ENCODE results near the gene NAA35.

The NAA35 gene

DNA sequence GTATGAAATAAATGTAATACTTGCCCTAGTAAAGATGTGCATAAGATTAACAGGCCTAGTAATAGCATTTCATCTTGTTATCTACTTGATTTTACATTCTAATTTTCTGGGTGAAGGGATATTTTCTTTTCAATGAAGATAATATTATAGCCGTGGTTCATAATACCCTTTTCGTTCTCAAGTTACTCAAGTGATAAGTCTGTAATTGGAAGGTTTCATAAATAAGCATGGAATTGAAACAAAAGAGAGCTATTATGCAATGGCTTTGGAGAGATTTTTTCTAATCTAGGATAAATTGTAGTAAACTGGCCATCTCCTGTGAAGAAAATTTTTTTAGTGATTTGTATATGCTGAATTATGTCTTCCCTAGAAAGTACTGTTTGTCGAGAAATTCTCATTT is 19.0 kb downstream of the NAA35 start:
- in situ Hi-C loops (cut with HindIII; ENCODE audit: low pct_ligation_motif_present, low sequenced_read_pairs) = no loop called here
- H3K27me3 ChIP-seq (replicated peaks) = no peaks in the 10 kb centered on the region
- no peak for DNase-seq
- H3K36me3 ChIP-seq (replicated peaks) = peaks cover 10% of the 10 kb centered on the region
- no peak overlapping the region for H3K27ac ChIP-seq
- no peak overlapping the region for H3K4me3 ChIP-seq (ENCODE audit: low read depth, low read length)
- TF ChIP-seq CTCF (IDR thresholded peaks at IDR 0.05; ENCODE audit: low read depth, low read length, missing control alignments) = no peak

- no peak for DNase-seq
- no peak overlapping the region for H3K27ac ChIP-seq
- TF ChIP-seq CTCF (IDR thresholded peaks at IDR 0.05; ENCODE audit: low read depth, low read length, missing control alignments) = no peak
- in situ Hi-C loops (cut with HindIII; ENCODE audit: low pct_ligation_motif_present, low sequenced_read_pairs) = no loop called here
- H3K27me3 ChIP-seq (replicated peaks) = no peaks in the 10 kb centered on the region
- H3K4me3 ChIP-seq (ENCODE audit: low read depth, low read length) = no peak overlapping the region
- peaks cover 10% of the 10 kb centered on the region for H3K36me3 ChIP-seq (replicated peaks)
Measured at GRCh38 chr9:85960688-85961093, 19.7 kb downstream of the NAA35 start.

DNA sequence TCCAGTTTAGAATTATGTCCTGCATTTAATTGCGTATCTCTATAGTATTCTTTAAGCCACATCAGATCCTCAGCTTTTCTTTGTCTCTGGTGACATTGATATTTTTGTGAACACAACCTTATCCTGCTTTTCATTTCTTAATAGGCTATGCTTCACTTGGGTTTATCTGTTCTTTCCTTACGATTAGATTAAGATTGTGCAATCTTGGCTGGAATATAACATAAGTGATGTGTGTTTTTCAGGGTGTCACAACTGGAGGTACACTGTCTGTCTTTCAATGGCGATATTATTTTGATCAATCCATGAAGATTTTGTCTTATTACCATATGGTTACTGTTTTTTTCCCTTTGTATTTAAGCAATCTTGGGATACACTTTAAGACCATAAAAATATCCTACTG is 23.6 kb downstream of the NAA35 start:
- Histone ChIP-seq H3K27me3 (replicated peaks) (no peaks in the 10 kb centered on the region), H3K36me3 (replicated peaks) (peaks cover 14% of the 10 kb centered on the region), H3K27ac (no peak overlapping the region), H3K4me3 (ENCODE audit: low read depth, low read length) (no peak overlapping the region)
- no peak for DNase-seq
- in situ Hi-C loops (cut with HindIII; ENCODE audit: low pct_ligation_motif_present, low sequenced_read_pairs) = no loop called here
- TF ChIP-seq CTCF (IDR thresholded peaks at IDR 0.05; ENCODE audit: low read depth, low read length, missing control alignments) = no peak

GRCh38 chr9:85964949-85965348 is 24.0 kb downstream of the NAA35 start:
- Histone ChIP-seq H3K36me3 (replicated peaks) (peaks cover 17% of the 10 kb centered on the region), H3K27ac (no peak overlapping the region), H3K27me3 (replicated peaks) (no peaks in the 10 kb centered on the region), H3K4me3 (ENCODE audit: low read depth, low read length) (no peak overlapping the region)
- DNase-seq = no peak
- in situ Hi-C loops (cut with HindIII; ENCODE audit: low pct_ligation_motif_present, low sequenced_read_pairs) = no loop called here
- TF ChIP-seq CTCF (IDR thresholded peaks at IDR 0.05; ENCODE audit: low read depth, low read length, missing control alignments) = no peak

DNA sequence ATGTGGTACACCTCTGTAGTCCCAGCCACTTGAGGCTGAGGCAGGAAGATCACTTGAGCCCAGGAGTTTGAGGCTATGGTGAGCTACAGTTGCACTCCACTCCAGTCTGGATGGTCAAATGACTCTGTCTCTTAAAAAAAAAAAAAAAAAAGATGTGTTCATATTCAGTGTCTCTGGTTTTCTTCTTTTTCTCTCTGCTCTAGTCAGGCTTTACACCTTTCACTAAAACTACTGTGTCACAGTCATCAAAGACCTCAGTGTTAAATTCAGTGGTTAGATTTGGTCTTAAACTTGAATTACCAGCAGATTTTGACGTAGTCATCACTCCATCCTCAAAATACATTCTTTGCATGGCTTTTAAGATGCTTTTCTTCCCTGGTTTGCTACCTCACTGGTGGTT is 28.8 kb downstream of the NAA35 start:
- no peak overlapping the region for H3K4me3 ChIP-seq (ENCODE audit: low read depth, low read length)
- no peak overlapping the region for H3K27ac ChIP-seq
- H3K36me3 ChIP-seq (replicated peaks) = peaks cover 10% of the 10 kb centered on the region
- no peak for DNase-seq
- TF ChIP-seq CTCF (IDR thresholded peaks at IDR 0.05; ENCODE audit: low read depth, low read length, missing control alignments) = no peak
- no peaks in the 10 kb centered on the region for H3K27me3 ChIP-seq (replicated peaks)
- in situ Hi-C loops (cut with HindIII; ENCODE audit: low pct_ligation_motif_present, low sequenced_read_pairs) = no loop called here

DNA sequence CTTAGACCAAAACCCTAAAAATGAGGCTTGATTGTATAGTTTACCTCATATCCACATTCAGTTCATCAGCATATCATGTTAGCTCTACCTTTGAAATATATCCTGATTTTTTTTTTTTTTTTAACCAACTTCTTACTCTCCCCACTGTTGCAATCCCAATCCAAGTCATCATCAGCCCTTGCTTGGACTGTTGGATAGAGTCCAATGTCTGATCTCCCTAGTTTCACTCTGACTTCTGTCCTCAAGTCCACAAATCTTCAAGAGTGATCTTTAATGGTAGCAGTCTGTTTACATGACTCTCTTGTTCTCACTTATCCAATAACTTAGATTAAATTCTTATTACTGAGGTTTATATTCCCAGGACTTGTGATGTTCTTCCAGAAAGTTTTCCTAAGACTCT is 30.8 kb downstream of the NAA35 start:
- in situ Hi-C loops (cut with HindIII; ENCODE audit: low pct_ligation_motif_present, low sequenced_read_pairs) = no loop called here

More for the DNA sequence above, 30.8 kb downstream of the NAA35 start:
- Histone ChIP-seq H3K27ac (no peak overlapping the region), H3K36me3 (replicated peaks) (peaks cover 11% of the 10 kb centered on the region), H3K27me3 (replicated peaks) (no peaks in the 10 kb centered on the region), H3K4me3 (ENCODE audit: low read depth, low read length) (no peak overlapping the region)
- no peak for TF ChIP-seq CTCF (IDR thresholded peaks at IDR 0.05; ENCODE audit: low read depth, low read length, missing control alignments)
- DNase-seq = no peak
